ENCODE measurements around the gene WWOX. TPM values are rescaled to one million over a fixed set of nuclear protein-coding genes. Genes with fewer than 3 reads are reported as not detected.

WWOX gene
- total RNA-seq, 2 donors from 2014 or later, result 33.8 to 82.5 TPM

GRCh38 chr16:79169239-79169638 lies 1069.8 kb downstream of the WWOX start:
- ATAC-seq (ENCODE audit: insufficient number of reproducible peaks, low FRiP score, low read depth) (no peak), DNase-seq (ENCODE audit: low spot score) (no peak)
- no peak overlapping the region for H3K27ac ChIP-seq
- no peaks in the 10 kb centered on the region for H3K27me3 ChIP-seq (replicated peaks; ENCODE audit: insufficient read depth)
- no peaks in the 10 kb centered on the region for H3K36me3 ChIP-seq
- no peak overlapping the region for H3K4me3 ChIP-seq
- H3K4me1 ChIP-seq (ENCODE audit: control insufficient read depth in 1 of 2, low read depth in 2 of 2), result peaks cover 11 to 27% of the 10 kb centered on the region in 2 donors
- TF ChIP-seq, protein P1, sequence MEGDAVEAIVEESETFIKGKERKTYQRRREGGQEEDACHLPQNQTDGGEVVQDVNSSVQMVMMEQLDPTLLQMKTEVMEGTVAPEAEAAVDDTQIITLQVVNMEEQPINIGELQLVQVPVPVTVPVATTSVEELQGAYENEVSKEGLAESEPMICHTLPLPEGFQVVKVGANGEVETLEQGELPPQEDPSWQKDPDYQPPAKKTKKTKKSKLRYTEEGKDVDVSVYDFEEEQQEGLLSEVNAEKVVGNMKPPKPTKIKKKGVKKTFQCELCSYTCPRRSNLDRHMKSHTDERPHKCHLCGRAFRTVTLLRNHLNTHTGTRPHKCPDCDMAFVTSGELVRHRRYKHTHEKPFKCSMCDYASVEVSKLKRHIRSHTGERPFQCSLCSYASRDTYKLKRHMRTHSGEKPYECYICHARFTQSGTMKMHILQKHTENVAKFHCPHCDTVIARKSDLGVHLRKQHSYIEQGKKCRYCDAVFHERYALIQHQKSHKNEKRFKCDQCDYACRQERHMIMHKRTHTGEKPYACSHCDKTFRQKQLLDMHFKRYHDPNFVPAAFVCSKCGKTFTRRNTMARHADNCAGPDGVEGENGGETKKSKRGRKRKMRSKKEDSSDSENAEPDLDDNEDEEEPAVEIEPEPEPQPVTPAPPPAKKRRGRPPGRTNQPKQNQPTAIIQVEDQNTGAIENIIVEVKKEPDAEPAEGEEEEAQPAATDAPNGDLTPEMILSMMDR (IDR thresholded peaks at IDR 0.05), result no peak
- H3K9me3 ChIP-seq, result no peaks in the 10 kb centered on the region

- no peaks in the 10 kb centered on the region for H3K36me3 ChIP-seq
- ATAC-seq (ENCODE audit: insufficient number of reproducible peaks, low FRiP score, low read depth) (peak; percentile 77), DNase-seq (ENCODE audit: low spot score) (peak; percentile 13)
- H3K9me3 ChIP-seq, result no peaks in the 10 kb centered on the region
- no peak overlapping the region for H3K27ac ChIP-seq
- H3K27me3 ChIP-seq (replicated peaks; ENCODE audit: insufficient read depth), result no peaks in the 10 kb centered on the region
- H3K4me3 ChIP-seq, result no peak overlapping the region
- TF ChIP-seq, protein P1 (IDR thresholded peaks at IDR 0.05), result no peak
- H3K4me1 ChIP-seq (ENCODE audit: control insufficient read depth in 1 of 2, low read depth in 2 of 2), result peaks cover 11 to 27% of the 10 kb centered on the region in 2 donors
These were observed 1071.2 kb downstream of the WWOX start for GRCh38 chr16:79170555-79171246.

DNA sequence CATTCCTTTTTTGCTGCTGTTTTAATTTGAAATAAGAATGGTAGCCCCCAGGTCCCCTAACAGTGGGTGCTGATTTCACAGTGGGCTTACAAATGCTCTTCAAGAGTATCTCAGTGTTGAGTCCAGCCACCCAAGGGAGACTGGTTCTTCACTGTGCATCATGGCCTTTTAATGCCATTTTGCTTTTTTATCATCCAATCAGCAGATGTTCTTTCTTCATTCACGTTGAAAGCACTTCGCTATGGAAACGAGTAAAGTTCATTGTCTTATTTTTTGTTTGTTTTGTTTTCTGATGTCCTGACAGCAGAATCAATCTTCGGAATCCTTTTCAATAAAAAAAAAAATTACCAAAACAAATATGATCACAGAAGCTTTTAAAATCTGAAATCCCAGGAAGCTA lies 1072.0 kb downstream of the WWOX start:
- H3K27ac ChIP-seq, result no peak overlapping the region

DNA sequence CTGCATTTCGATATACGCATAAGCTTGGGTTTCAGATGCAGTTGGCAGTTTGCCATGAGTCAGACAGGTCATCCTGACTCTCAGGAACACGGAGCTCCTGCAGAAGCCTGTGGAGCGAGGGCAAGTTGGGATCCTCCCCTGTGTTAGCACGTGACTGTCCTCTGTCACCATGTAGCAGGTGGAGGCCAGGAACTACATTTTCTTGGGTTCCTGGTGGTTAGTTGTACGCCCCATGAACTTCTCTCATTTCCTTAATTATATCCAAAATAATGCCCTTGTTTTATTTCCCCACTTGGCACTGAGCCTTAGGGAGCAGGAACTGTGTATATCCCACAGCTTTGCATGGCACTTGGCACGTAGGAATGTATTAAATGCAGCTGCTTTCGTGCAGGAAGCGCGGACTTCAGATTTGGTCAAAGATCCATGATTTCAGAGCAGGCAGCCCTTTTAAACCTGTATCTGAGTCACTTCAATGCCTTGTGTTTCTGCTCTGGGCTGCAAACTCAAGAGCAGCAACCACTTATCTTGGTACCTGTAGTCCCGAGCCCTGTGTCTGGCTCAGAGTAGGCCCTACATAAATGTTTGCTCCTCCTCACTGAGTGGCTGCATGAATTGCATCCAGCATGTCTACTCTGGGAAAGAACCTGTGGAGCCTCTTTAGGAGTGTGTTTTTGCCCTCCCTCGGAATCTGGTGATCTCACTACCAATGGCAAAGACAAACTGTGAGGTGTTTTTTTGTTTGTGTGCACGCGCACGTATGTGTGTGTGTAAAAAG lies 1072.7 kb downstream of the WWOX start:
- DNase-seq (ENCODE audit: low spot score) (no peak), ATAC-seq (ENCODE audit: insufficient number of reproducible peaks, low FRiP score, low read depth) (no peak)
- Histone ChIP-seq H3K4me3 (no peak overlapping the region), H3K27ac (no peak overlapping the region), H3K27me3 (replicated peaks; ENCODE audit: insufficient read depth) (no peaks in the 10 kb centered on the region), H3K4me1 (ENCODE audit: control insufficient read depth in 1 of 2, low read depth in 2 of 2) (peaks cover 11 to 27% of the 10 kb centered on the region in 2 donors), H3K9me3 (no peaks in the 10 kb centered on the region), H3K36me3 (no peaks in the 10 kb centered on the region)
- TF ChIP-seq, protein P1 (IDR thresholded peaks at IDR 0.05), result no peak

More for the DNA sequence above, 1072.0 kb downstream of the WWOX start:
- Histone ChIP-seq H3K4me1 (ENCODE audit: control insufficient read depth in 1 of 2, low read depth in 2 of 2) (peaks cover 11 to 27% of the 10 kb centered on the region in 2 donors), H3K27me3 (replicated peaks; ENCODE audit: insufficient read depth) (no peaks in the 10 kb centered on the region), H3K4me3 (no peak overlapping the region), H3K9me3 (no peaks in the 10 kb centered on the region), H3K36me3 (no peaks in the 10 kb centered on the region)
- ATAC-seq (ENCODE audit: insufficient number of reproducible peaks, low FRiP score, low read depth) (no peak), DNase-seq (ENCODE audit: low spot score) (no peak)
- TF ChIP-seq, protein P1 (IDR thresholded peaks at IDR 0.05), result no peak

DNA sequence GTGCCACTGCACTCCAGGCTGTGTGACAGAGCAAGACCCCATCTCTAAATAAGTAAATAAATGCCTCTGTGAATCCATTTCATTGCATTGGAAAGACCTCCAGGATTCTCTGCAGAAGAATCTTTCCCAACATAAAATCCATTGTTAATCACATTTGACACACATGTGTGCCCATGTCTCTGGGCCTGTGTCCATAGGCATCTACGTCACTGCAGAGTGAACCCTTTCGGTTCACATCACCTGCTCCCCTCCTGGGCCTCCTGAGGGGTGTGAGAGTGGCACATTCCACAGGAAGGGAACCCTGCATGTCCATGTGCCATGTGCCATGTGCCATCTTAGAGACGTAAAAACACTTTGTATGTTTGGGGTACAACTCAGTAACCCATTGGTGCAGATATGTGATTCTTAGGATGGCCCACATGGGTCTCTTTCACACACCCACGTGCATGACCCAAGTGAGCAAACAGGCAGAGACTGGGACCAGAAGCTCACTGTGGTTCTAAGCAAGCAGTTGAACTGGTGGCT lies 1073.6 kb downstream of the WWOX start:
- ATAC-seq (ENCODE audit: insufficient number of reproducible peaks, low FRiP score, low read depth), result no peak
- TF ChIP-seq, protein P1 (IDR thresholded peaks at IDR 0.05), result no peak
- H3K4me3 ChIP-seq, result no peak overlapping the region
- peaks cover 11 to 27% of the 10 kb centered on the region in 2 donors for H3K4me1 ChIP-seq (ENCODE audit: control insufficient read depth in 1 of 2, low read depth in 2 of 2)
- DNase-seq (ENCODE audit: low spot score), result no peak
- H3K27ac ChIP-seq, result no peak overlapping the region
- no peaks in the 10 kb centered on the region for H3K27me3 ChIP-seq (replicated peaks; ENCODE audit: insufficient read depth)
- H3K36me3 ChIP-seq, result no peaks in the 10 kb centered on the region
- no peaks in the 10 kb centered on the region for H3K9me3 ChIP-seq
